ENCODE measurements around the gene BTG2.
"Not testable (repeated sequence)": the region's sequence is repeated elsewhere in the genome, so short reads cannot be mapped to it uniquely, and the experiment has no call there.

The BTG2 gene, protein sequence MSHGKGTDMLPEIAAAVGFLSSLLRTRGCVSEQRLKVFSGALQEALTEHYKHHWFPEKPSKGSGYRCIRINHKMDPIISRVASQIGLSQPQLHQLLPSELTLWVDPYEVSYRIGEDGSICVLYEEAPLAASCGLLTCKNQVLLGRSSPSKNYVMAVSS

DNA sequence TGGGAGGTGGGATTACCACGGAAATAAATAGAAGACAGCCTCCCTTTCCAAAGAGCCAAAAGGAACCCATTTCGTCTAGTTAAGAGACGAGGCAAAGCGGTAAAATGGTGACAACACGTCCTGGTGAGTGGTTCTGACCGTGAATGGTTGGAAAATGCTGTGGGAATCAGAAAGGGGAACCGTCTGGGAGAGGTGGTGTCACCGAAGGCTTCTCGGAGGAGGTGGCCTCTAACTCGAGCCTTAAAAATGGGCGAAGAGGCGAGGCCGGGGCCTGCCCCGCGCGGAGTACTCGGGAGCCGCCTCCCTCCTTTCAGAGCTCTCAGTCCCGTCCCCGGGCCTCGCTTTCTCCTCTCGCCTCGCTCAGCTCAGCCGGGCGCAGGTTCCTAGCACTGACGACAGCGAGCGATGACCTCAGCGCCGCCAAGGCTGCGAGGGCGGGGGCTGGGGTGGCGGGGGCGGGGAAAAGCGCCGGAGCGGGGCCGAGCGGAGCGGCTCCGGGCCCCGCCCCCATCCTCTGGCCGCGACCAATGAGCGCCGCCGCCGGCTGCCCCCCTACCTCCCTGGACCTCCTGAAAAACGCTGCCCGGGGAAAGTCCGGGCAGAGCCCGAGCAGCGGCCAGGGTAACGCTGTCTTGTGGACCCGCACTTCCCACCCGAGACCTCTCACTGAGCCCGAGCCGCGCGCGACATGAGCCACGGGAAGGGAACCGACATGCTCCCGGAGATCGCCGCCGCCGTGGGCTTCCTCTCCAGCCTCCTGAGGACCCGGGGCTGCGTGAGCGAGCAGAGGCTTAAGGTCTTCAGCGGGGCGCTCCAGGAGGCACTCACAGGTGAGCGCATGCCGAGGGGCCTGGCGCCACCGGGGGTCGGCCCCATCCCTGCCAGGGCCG, at the start of gene BTG2:
Gene BTG2, plus strand, starts transcription at position 601 of the 890 bp plus-strand sequence. Its CDS starts 88 bp downstream, at position 689.
- DNase-seq (ENCODE audit: low spot score) = peak; percentile 96

DNA sequence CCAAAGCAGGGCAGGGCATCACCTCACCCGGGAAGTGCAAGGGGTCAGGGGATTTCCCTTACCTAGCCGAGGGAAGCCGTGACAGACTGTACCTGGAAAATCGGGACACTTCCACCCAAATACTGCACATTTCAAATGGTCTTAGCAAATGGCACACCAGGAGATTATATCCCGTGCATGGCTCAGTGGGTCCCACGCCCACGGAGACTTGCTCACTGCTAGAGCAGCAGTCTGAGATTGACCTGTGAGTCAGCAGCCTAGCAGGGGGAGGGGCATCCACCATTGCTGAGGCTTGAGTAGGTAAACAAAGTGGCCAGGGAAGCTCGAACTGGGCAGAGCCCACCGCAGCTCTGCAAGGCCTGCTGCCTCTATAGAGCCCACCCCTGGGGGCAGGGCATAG, 48.7 kb upstream of the BTG2 start:
- DNase-seq (ENCODE audit: low spot score) = not testable (repeated sequence)

DNA sequence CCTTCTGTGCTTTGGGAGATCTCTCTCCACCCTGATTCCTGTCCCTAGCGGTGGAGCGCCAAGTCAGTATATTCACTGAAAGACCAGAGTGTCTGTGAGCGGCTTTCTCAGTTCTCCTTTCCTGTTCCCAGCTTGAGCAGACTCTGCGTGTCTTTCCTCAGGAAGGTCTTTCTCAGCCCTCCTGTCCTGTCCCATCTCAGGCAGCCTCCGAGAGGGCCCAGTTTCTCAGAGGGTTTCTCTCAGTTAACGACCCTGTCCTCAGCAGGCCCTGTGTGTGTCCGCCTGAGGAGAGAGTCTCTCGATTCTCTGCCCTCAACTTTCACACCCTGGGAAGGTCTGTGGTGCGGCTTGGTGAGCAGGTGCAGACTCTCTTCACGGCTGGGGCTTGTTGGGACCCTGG, 41.8 kb upstream of the BTG2 start:
- DNase-seq (ENCODE audit: low spot score) = no peak

DNA sequence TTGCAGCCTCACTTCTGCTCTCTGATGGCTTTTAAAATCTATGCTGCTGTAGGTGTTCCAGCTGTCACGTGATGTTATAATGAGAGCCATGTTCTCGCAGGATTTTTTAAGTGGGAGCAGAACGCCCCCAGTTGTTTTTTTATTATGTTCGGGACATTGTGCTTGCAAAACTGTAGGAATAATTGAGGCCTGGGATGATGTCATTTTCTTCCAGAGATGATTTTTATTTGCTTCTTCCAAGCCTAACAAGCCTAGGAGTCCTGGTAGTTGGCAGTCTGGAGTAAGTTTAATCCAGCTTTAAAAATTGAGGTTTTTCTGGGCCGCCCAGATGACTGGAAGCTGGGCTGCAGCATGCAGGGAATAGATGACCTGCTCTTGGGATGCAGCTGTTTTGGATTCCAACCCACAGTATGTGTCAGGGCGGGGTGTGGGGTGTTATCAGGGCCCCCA, 41.2 kb upstream of the BTG2 start:
- no peak for DNase-seq (ENCODE audit: low spot score)

DNA sequence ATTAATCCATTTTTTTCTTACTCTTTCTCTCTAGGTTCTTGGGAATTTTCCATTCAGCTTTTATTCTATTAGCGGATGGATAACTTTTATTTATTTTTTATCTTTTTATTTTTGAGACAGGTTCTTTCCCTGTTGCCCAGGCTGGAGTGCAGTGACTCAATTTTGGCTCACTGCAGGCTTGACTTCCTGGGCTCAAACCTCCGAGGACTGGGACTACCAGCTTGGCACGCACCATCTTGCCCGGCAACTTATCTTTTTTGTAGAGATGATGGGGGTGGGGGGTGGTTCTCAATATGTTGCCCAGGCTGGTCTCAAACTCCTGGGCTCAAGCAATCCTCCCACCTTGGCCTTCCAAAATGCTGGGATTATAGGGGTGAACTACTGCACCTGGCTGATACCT, 39.8 kb upstream of the BTG2 start:
- no peak for DNase-seq (ENCODE audit: low spot score)

DNA sequence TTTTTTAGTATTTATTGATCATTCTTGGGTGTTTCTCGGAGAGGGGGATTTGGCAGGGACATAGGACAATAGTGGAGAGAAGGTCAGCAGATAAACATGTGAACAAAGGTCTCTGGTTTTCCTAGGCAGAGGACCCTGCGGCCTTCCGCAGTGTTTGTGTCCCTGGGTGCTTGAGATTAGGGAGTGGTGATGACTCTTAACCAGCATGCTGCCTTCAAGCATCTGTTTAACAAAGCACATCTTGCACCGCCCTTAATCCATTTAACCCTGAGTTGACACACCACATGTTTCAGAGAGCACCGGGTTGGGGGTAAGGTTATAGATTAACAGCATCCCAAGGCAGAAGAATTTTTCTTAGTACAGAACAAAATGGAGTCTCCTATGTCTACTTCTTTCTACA, 39.2 kb upstream of the BTG2 start:
- not testable (repeated sequence) for DNase-seq (ENCODE audit: low spot score)

DNA sequence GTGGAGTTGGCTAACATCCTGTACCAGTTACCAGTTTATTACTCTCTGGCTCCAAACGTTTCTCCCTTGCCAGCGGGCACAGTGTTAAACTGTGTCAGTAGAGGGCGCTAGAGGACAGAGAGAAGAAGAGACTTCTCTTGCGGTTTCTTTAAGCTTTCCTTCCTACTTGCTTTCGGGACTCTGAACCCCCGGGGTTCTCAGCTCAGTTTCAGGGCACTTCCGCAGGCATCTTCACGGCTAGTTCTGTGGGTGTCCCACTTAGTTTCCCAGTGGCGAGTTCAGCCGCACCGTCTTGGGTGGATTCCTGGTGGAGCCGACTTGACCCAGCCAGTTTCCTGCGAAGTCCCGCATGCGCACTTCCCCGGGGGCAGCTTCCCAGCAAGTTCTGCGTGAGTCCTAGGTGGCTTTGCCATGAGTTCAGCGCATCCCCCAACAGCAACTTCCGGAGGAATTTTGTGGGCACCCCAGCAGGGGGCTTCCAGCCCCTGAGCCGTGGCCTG, 37.9 kb upstream of the BTG2 start:
- peak; percentile 93 for DNase-seq (ENCODE audit: low spot score)

DNA sequence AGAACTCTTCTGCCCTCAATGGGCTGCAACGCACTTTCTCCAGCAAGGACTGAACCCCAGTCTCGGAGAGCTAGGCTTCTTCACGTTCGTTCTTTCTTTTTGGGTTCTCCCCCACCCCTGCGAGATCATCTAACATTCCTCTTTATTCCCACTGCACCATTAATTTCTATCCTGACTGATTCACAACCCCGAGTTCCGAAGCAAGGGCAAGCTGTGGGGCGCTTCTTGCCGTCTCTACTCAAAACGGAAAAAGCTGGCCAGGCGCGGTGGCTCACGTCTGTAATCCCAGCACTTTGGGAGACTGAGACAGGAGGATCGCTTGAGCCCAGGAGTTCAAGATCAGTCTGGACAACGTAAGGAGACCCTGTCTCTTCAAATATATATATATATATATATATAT, 37.4 kb upstream of the BTG2 start:
- DNase-seq (ENCODE audit: low spot score) = no peak

DNA sequence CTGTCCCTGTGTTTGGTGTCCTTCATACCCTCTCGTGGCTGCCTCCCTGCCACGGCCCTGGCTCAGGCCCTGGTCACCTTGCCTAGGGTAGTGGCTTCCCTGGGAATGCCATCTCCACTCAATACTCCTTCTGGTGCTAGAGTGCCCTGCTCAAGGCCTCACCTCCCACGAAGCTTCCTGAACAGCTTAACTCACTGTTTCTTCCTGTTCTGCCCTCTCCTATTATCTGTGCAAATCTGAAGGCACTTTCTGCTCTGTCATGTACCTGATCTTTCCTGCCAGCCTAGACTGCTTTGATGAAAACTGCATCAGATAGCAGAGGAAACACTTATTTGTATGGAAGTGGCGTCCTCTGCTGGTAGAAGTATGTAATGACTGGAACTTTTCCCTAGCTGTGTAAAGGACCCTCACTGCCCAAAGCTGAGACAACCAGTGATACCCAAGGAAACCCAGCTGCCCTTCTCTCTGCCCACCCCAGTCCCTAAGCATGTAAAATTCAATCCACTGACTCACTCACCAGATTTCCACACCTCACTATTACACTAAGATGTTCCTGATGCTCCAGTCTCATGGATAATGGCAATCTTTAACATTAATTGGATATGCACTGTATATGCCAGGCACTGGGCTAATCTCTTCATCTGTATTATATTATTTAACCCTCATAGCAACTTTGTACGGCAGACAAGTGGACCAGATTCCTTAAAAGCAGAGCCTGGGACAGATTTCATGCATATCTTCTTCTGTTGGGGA, 36.2 kb upstream of the BTG2 start:
- DNase-seq (ENCODE audit: low spot score) = peak; percentile 92

DNA sequence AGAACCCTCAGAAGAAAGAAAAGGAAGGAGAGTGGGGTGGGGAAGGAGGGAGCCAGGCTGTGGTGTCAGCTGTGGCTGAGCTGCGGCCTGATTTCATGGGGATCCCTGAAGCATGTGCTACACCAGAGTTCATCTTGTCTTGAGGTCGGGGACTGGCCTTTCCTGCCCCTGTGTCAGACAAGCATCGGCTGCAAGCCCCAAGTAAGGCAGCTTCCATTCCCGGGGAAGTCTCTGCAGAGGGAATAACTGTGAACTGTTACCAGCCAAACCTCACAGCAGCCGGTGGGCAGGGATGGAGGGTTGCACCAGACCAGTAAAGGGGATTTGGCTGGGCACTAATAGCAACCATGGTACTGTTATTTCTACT, 35.7 kb upstream of the BTG2 start:
- no peak for DNase-seq (ENCODE audit: low spot score)

DNA sequence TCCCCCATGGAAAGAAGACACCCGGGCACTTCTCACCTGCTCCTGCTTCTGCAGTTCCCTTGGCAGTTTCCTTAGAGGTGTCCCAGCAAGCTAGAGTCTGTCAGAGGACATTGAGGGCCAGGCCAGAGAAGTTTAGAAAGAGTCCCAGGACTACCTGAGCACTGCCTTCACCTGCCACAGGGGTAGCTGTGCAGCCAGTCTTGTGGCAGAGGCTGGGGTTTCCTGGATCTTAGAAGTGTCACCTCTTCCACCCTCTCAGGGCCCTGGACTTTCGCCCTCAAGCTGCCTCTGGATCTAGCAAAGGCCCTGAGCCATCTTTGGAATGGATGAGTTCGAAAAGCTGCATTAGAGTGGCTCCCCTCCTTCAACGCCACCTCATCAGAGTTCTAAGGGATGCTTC, 34.9 kb upstream of the BTG2 start:
- DNase-seq (ENCODE audit: low spot score) = no peak

DNA sequence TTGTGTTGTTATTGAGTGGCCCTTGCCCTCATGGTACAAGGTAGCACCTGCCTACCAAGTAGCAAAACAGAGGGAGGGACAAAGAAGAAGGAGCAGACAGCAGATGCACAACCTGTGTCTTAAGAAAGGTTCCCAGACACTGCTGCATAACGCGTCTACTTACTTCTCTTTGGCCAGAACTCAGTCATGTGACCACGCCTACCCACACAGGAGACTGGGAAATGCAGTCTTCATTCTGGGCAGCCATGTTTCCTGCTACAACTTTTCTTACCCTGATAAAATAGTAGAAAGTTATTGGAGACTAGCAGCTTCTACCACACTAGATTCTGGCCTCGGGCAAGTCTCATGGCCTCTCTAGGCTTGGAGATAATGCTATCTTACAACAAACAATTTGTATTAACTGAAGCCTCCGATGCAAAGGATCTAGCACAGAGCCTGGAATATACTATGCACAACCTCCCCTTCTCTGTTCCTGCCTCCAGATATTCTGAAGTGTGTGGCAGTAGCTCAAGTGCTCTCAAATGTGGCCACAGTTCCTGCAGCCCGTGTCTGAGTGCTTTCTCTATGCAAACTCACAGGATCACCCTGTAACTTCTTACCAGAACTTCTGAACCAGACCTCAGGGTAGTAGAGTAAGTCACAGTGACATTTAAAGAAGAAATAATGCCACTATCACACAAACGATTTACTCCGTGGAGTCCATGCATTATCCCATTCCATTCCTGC, 34.1 kb upstream of the BTG2 start:
- DNase-seq (ENCODE audit: low spot score) = peak; percentile 85

DNA sequence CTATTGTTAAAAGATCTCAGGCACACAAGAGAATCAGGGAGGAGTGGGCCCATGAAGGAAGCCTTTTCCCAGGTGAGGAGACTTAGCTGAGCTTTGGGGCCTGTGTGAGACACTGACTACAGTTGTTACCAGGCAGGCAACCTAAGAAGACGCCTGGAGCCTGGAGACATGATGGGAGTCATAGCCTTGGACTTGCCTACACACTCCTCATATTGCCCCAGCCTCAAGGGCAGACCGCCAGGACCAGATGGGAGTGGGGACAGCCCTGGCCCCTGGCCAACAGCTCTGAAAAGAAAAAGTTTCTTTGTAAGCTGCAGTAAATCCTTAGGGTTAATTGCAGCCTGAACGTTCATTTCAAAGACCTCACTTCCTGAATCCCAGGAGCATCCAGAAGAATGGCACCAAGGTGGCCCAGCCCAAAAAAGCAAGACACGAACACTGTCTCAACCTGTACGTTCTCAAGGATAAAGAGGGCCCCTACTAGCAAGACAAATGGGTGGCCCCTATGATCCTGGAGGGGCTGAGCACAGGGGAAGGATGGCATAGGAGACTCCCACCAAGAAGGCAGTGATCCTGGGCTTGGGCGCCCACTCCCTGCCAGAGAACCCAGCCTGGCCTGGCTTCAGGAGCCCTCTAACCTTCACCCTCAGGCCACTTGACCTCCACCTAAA, 33.2 kb upstream of the BTG2 start:
- no peak for DNase-seq (ENCODE audit: low spot score)

DNA sequence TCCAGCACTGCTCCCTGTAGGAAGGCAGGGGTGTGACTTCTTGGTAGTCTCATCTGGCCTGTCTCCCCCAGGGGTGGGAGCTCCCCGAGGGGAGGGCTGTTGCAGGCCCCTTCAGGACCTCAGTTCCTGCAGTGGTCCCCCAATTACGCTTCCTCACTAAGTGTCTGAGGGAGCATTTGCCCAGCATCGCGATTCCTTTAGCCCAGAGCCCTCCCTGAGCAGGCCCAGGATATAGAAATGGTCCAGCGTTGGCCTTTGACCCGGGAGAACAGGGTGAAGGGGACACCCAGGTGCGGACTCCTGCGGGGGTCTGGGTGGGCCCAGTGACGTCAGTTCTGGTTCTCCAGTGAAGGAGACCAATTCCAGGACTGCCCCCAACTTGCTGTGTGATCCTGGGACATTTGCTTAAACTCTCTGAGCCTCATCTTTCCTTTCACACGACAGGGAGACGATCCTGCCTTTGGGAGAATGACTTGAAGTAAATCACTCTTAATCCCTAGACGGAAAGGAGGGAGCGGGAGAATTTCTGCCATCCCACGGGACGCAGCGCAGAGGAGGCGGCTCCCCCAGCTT, 32.6 kb upstream of the BTG2 start:
- DNase-seq (ENCODE audit: low spot score) = no peak

DNA sequence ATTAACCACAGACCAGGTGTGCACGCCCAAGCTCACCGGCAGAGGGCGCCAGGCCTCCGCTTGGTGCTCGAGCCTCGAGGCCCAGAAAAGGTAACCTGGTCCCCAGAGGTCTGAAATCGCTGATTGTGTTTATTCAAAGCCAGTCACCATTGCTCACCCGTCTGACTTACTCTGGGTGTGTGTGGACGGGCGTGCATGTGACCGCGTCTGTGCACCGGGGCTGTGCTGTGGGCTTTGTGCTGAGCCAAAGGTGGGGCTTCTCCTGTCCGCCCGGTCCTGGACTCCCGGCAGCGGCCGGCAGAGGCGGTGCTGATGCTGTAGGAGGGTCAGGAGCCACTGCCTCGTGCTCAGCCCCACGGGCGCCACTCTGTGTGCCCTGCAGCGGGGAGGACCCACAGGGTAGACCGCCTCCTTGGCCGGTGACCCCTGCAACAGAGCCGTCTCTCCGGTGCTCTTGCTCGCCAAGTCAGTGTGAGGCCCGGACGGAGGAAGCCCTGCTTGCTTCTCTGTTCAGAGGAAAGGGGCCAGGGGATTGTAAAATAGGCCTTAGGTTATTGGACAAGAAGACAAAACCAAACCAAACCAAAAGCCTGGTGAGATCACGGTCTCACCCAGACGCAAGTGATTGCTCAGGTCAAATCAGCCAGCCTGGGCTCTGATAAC, 32.0 kb upstream of the BTG2 start:
- peak; percentile 93 for DNase-seq (ENCODE audit: low spot score)

DNA sequence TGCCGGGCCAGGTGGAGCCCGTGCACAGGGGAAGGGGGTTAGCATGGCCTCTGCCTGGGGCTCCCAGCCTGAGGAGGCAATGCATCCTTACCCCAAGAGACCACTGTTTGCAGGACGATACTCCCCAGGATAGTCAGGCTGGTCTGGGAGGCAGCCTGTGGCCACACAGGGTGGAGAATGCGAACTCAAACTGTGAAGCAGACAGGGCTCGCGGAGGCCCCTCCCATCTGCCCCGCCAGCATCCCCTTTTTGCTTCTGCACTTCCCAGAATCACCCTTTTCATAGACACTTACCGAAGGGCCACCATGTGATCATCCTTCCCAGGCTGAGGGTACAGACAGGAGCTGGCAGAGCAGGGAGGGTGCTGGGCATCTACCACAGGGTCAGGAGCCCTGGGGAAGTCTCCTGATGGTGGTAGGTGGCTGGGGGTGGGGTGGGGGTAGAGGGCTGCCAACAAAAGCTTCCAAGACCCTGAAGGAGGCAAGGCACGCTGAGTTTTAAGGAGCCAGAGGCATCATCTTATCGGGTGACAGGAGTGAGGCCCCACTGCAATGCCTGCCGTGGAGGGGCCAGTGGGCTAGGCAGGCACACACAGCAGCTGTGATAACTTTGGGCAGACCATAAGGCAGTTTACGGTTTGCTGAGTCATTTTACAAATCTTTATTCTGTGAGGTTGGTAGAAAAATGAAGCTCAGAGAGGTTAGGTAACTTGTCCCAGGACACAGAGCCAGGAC, 31.3 kb upstream of the BTG2 start:
- DNase-seq (ENCODE audit: low spot score) = peak; percentile 79

DNA sequence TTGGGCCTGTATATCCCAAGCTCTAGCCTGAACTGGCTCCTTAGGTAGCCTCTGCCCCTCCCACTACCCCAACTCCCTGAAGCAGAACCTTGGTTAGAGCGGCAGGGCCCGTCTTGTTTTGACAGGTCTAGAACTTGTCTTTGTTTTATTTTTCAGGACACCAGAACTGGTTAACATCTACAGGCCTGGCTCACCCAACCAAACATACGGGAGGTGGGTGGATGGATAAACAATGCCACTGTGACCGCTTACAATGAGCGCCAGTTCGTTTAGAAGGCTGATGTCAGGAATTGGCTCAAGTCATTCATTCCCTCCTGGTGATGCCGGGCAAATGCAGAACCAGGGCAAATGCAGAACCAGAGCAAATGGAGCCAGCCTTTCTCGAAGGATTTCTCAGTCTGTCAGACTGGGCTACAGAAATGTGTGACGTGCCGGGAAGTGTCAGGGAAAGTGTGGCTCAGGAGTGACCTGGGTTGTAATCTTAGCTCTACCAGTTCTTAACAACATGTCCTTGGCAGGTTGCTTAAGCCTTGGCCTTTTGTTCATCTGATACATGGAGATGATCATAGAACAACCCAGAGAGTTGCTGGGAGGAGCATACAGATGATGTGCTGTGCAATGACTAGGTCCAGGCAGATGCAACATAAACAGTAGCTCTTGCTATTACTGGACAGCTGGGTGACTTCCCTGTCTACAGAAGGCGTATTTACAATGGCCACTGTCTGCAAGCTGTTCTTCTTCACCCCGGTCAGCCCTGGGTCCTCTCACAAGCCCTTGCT, 30.5 kb upstream of the BTG2 start:
- peak; percentile 93 for DNase-seq (ENCODE audit: low spot score)

DNA sequence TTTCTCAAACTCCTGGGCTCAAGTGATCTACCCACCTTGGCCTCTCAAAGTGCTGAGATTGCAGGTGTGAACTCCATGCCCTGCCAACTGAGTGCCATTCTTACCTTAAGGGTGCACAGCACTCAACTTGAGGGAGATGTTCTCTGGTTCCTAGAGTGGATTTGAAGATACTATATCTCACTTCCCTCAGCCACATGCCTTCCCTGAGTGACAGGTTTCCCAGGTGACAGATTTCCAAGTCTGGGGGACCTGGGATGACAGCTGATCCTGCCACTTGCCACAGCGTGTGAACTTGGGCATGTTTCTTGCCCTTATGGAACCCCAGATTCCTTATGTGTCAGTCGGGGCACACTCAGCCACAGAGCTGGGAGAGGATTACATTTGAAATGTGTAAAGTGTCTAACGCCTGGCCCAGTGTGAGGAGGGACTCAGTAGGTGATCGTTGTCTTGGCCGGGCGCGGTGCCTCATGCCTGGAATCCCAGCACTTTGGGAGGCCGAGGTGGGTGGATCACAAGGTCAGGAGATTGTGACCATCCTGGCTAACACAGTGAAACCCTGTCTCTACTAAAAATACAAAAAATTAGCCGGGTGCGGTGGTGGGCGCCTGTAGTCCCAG, 29.6 kb upstream of the BTG2 start:
- no peak for DNase-seq (ENCODE audit: low spot score)

DNA sequence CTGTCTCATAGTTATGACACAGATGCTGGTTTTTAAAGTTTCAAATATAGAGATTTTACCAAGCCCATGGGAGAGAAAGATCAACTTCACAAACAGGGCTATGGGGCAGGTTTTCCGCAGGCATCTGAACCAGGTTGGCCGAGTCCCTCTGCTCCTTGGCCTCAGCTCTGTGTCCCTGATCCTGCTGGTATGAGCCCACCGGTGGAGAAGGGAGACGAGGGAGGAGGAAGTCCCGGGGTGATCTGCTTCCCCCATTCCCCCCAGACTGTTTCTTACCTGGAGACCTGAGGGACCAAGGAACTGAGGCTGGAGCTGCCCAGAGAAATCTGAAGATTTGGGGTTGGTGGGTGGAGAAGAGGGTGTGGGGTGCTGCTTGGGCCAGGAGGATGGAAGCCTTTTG, 28.9 kb upstream of the BTG2 start:
- no peak for DNase-seq (ENCODE audit: low spot score)
